Activated CD4-positive, alpha-beta T cell treated with anti-CD3 and anti-CD28 coated beads for 36 hours (primary cell): Measurements from ENCODE around the gene SEC23A. TPM values are rescaled to one million over a fixed set of nuclear protein-coding genes. Genes with fewer than 3 reads are reported as not detected.
A peak's percentile ranks its signal among the peaks of the same experiment; 100 is the strongest.
"Not testable (repeated sequence)": the region's sequence is repeated elsewhere in the genome, so short reads cannot be mapped to it uniquely, and the experiment has no call there.

Source experiments
- ATAC-seq: fragments of 200-7000 bp; cut with Tn5 transposase; one replicate; pipeline ENCODE4 v1.10.0; 2021; ENCODE audit warnings: mild to moderate bottlenecking, moderate library complexity
- CTCF ChIA-PET: fragments of 350-600 bp; sonication (Branson Sonifier 250); formaldehyde crosslinking; loops from one replicate; lab custom pipeline; 2021; ENCODE audit warnings: antibody characterized with exemption; lab: Charles Lee
- POLR2A ChIA-PET: fragments of 350-600 bp; sonication (Branson Sonifier 250); formaldehyde crosslinking; loops from one replicate; lab custom pipeline; 2021; ENCODE audit warnings: antibody characterized with exemption, inconsistent platforms; lab: Charles Lee
- DNase-seq: peaks from one replicate; pipeline ENCODE4 v3.0.0-alpha.2; 2020
- H3K27ac Mint-ChIP-seq: one replicate; pipeline ENCODE4 v1.8.0; 2021; ENCODE audit warnings: mixed read lengths
- H3K27me3 Mint-ChIP-seq: one replicate; pipeline ENCODE4 v1.8.0; 2021; ENCODE audit warnings: mixed read lengths
- H3K36me3 Mint-ChIP-seq: one replicate; pipeline ENCODE4 v1.8.0; 2021; ENCODE audit warnings: low read depth, mixed read lengths
- H3K4me1 Mint-ChIP-seq: one replicate; pipeline ENCODE4 v1.8.0; 2021; ENCODE audit warnings: mixed read lengths
- H3K4me3 Mint-ChIP-seq: one replicate; pipeline ENCODE4 v1.8.0; 2021; ENCODE audit warnings: mild to moderate bottlenecking, moderate library complexity, mixed read lengths
- H3K9me3 Mint-ChIP-seq: one replicate; pipeline ENCODE4 v1.8.0; 2021; ENCODE audit warnings: low read depth, mixed read lengths
- intact Hi-C, 2 experiments: fragments of 100-400 bp; cut with DNase I in 1 of 2; cut with micrococcal nuclease in 1 of 2; formaldehyde crosslinking; loops; one replicate each; pipeline versions ENCODE4 v1.14.2 to v1.15.1; 2022 to 2024; cut with DNase I, micrococcal nuclease
- total RNA-seq, 2 experiments: library from RNA; stranded (reverse); gene quantifications; one replicate each; pipeline ENCODE4 v1.2.3, GENCODE V29; 2021

SEC23A gene
- total RNA-seq, 2 experiments from 2014 or later, result 49.6 to 72.8 TPM

DNA sequence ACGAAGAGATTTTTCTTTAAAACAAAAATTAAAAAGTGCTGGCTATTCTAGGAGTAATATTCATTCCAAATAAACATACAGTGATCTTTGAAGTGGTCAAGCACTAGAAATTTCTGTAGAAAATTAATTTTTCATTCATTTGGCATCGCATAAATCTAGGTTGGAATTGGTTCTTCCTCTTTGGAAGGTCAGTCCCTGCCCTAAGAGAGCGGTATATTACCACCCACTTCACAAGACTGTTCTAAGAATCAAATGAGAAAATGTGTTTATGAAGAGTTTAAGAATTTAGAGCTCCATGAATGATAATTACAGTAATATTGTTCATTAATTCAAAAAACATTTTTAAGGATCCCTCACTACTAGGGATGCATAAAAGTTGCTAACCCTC is 10.6 kb upstream of the SEC23A start:
- H3K27me3 Mint-ChIP-seq, result no peaks in the 10 kb centered on the region
- peak overlapping the region; percentile 94 for H3K27ac Mint-ChIP-seq
- ChIA-PET CTCF (interaction anchor here (0.8 to 1.3 kb wide), 4 partner anchors 11 to 228 kb away, joined by 3 to 7 read pairs (median 4); partner anchors contain the start of gene SEC23A), POLR2A (interaction anchor here (0.5 to 1.3 kb wide), 8 partner anchors 10 to 318 kb away, joined by 3 to 14 read pairs (median 5); partner anchors contain the start of genes FBXO33, PNN, SEC23A and TRAPPC6B)
- H3K36me3 Mint-ChIP-seq, result no peaks in the 10 kb centered on the region
- no peaks in the 10 kb centered on the region for H3K9me3 Mint-ChIP-seq
- peak overlapping the region; percentile 95 for H3K4me3 Mint-ChIP-seq
- peaks cover 19% of the 10 kb centered on the region for H3K4me1 Mint-ChIP-seq
- intact Hi-C loops, result loop anchor here (1.0 to 5.0 kb wide), 8 partner anchors 10 to 319 kb away; partner anchors contain the start of genes SEC23A (in 2 of the 2), TRAPPC6B (in 2 of the 2), FBXO33 (in 1 of the 2) and PNN (in 1 of the 2)
- DNase-seq, result no peak
- ATAC-seq, result no peak

DNA sequence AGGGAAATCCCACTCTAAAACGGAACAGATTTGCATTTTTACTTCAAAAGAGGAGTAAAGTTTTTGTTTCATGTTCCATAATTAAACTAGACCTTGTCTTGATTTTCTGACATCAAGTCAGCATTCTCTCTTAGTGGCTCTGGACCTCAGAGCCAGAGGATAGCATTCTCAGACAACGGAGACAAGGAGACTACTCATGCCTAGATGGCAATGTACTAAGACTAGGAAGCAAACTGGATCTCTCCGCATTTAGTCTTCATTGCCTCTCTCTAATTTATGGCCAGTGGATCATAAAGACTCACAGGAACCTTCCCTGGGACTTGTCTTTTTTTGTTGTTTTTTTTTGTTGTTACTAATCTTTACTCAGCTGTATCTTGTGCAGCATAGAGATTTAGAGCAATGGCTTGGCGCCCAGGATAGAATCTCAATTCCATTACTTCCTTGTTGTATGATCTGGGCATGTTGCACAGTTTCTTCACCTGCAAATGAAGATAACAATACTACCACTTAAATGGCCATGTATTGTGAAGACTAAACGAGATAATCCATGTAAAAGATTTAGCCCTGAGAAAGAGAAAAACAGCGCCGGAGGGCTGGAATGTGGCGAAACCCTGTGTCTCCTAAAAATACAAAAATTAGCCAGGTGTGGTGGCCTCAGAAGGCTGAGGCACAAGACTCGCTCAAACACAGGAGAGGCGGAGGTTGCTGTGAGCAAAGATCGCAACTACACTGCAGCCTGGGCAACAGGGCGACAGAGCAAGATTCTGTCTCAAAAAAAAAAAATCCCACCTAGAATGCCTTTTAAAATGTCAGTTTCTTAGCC is 7.1 kb upstream of the SEC23A start:
- DNase-seq, result no peak
- peaks cover 10% of the 10 kb centered on the region for H3K4me1 Mint-ChIP-seq
- H3K27ac Mint-ChIP-seq, result no peak overlapping the region
- no peaks in the 10 kb centered on the region for H3K27me3 Mint-ChIP-seq
- ChIA-PET POLR2A (no interaction called here), CTCF (interaction anchor here (0.6 kb wide), 1 partner anchor 21 kb away, joined by 3 read pairs; no protein-coding TSS in a partner anchor)
- intact Hi-C loops, result loop anchor here in 1 of 2 experiments (5.0 to 10.0 kb wide), 2 partner anchors 155 to 272 kb away; no protein-coding TSS in a partner anchor
- H3K4me3 Mint-ChIP-seq, result no peak overlapping the region
- H3K36me3 Mint-ChIP-seq, result no peaks in the 10 kb centered on the region
- H3K9me3 Mint-ChIP-seq, result no peaks in the 10 kb centered on the region
- no peak for ATAC-seq

DNA sequence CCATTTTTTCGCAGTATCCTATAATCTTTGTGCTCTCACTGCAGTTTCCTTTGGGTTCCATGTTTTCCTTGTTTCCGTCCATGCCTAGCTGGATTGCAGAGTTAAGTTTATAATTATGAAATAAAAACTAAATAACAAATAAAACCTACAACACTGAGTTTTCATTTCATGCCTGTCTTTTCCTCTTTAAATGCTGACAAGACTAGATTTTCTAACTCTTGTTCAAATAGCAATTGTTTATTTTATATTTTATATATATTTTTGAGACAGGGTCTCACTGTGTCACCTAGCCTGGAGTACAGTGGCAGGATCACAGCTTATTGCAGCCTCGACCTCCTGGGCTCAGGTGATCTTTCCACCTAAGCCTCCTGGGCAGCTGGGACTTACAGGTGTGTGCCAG is 5.8 kb upstream of the SEC23A start:
- no peaks in the 10 kb centered on the region for H3K9me3 Mint-ChIP-seq
- DNase-seq, result no peak
- H3K4me3 Mint-ChIP-seq, result no peak overlapping the region
- intact Hi-C loops, result loop anchor here in 1 of 2 experiments (10.0 kb wide), 1 partner anchor 156 kb away; no protein-coding TSS in a partner anchor
- no peaks in the 10 kb centered on the region for H3K27me3 Mint-ChIP-seq
- no peak for ATAC-seq
- no peak overlapping the region for H3K27ac Mint-ChIP-seq
- no peaks in the 10 kb centered on the region for H3K36me3 Mint-ChIP-seq
- POLR2A ChIA-PET, result interaction anchor here (0.5 kb wide), 1 partner anchor 70 kb away, joined by 3 read pairs; no protein-coding TSS in a partner anchor
- peaks cover 19% of the 10 kb centered on the region for H3K4me1 Mint-ChIP-seq
- CTCF ChIA-PET, result interaction anchor here (0.6 to 0.8 kb wide), 2 partner anchors 10 to 261 kb away, joined by 3 read pairs; no protein-coding TSS in a partner anchor

DNA sequence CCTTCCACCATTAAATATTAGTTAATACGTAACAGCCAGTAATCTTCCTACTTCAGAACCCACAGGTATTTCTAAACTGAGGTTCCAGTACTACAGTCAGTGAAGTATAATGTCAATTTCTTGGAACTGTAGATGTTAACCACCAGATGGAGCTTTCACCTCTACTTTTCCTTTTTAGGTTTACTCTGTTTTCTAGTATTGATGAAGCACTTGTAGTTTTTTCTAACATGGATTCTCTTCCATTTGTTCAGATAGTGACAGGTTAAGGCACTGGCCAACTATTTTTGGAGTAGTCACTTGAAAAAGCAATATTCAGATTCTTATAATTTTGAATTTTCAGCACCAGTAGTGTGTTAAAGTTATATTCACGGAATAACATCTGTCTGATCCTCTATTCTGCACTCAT is 4.6 kb upstream of the SEC23A start:
- H3K4me3 Mint-ChIP-seq, result no peak overlapping the region
- POLR2A ChIA-PET, result no interaction called here
- DNase-seq (no peak), ATAC-seq (peak; percentile 31)
- no peak overlapping the region for H3K27ac Mint-ChIP-seq
- intact Hi-C loops, result loop anchor here (1.0 to 10.0 kb wide), 4 partner anchors 157 to 324 kb away; no protein-coding TSS in a partner anchor
- peaks cover 17% of the 10 kb centered on the region for H3K4me1 Mint-ChIP-seq
- CTCF ChIA-PET, result interaction anchor here (0.6 to 2.2 kb wide), 7 partner anchors 9 to 324 kb away, joined by 3 to 6 read pairs (median 3); partner anchors contain the start of genes FBXO33 and TRAPPC6B
- no peaks in the 10 kb centered on the region for H3K9me3 Mint-ChIP-seq
- H3K36me3 Mint-ChIP-seq, result peaks cover 3% of the 10 kb centered on the region
- no peaks in the 10 kb centered on the region for H3K27me3 Mint-ChIP-seq

DNA sequence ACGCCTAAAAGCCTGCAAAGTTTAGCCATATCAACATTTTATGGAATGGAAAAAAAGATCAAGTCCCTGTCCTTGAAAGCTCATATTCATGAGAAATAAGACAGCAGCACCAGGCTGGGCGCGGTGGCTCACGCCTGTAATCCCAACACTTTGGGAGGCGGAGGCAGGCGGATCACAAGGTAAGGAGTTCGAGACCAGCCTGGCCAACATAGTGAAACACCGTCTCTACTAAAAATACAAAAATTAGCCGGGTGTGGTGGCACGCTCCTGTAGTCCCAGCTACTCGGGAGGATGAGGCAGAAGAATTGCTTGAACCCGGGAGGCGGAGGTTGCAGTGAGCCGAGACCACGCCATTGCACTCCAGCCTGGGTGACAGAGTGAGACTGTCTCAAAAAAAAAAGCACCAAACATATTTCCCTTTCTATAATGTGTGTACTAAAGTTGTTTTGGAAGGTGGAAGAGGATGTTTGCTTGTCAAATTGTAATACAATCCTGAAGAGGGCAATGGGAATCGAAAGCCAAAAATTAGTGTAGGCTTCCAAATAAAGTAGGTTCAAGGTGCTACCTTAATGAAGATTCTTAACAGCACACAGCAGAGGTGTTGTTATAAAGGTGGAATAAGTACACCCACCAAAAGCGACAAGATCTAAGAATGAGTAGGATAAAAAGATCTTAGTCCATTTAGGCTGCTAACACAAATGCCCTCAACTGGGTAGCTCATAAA is 1.2 kb upstream of the SEC23A start:
- H3K4me1 Mint-ChIP-seq, result peaks cover 37% of the 10 kb centered on the region
- not testable (repeated sequence) for H3K9me3 Mint-ChIP-seq, ATAC-seq, H3K36me3 Mint-ChIP-seq, DNase-seq, H3K27me3 Mint-ChIP-seq
- CTCF ChIA-PET, result interaction anchor here (0.7 to 1.0 kb wide), 3 partner anchors 74 to 326 kb away, joined by 3 read pairs; no protein-coding TSS in a partner anchor
- H3K4me3 Mint-ChIP-seq, result peak overlapping the region; percentile 93
- intact Hi-C loops, result loop anchor here in 1 of 2 experiments (5.0 to 10.0 kb wide), 2 partner anchors 161 to 328 kb away; partner anchors contain the start of gene FBXO33
- POLR2A ChIA-PET, result interaction anchor here (0.6 to 2.5 kb wide), 3 partner anchors 10 to 328 kb away, joined by 3 to 14 read pairs (median 8); partner anchors contain the start of genes FBXO33 and GEMIN2
- peak overlapping the region; percentile 94 for H3K27ac Mint-ChIP-seq

DNA sequence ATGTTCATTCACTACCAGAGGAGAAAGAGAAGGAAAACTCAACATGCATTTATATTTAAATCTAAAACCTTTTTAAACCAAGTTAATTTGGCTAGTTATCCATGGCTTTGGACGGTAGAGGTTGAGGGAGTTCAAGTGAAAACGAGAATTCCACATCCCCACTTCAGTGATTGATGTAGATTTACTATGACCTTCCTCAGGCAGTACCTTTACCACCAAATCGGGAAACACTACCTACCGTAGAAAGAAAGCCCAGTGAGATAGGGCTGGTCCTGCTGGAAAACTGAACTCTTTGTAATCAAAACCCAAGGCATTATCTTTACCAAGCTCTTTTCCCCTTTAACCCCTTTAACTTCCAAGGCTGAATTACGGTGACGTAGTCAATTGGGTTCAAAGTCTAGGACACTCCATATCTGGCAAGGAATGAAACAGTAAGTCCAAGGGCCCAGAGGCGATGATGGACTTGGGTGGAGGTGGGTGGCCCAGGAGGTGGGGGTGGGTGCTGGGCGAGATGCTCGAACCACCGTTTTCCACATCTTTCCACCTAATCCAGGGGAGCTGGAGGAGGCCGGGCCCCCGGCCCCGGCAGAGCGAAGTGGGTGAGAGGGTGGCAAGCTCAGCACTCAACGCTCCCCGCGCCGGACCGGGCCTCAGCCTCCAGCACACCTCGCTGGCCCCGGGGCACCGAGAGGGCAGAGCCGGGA is 618 bp downstream of the SEC23A start:
- peaks cover 5% of the 10 kb centered on the region for H3K36me3 Mint-ChIP-seq
- intact Hi-C loops, result loop anchor here (2.0 to 10.0 kb wide), 3 partner anchors 162 to 330 kb away; partner anchors contain the start of gene FBXO33 (in 1 of the 2)
- DNase-seq, result no peak
- peak overlapping the region; percentile 92 for H3K27ac Mint-ChIP-seq
- peak overlapping the region; percentile 93 for H3K4me3 Mint-ChIP-seq
- no peaks in the 10 kb centered on the region for H3K27me3 Mint-ChIP-seq
- ChIA-PET POLR2A (interaction anchor here (0.7 to 2.5 kb wide), 4 partner anchors 11 to 332 kb away, joined by 4 to 14 read pairs (median 7); partner anchors contain the start of genes FBXO33, GEMIN2 and TRAPPC6B), CTCF (interaction anchor here (0.7 to 1.5 kb wide), 5 partner anchors 11 to 1178 kb away, joined by 3 to 7 read pairs (median 3); partner anchors contain the start of genes GEMIN2 and TRAPPC6B)
- ATAC-seq, result peak; percentile 23
- H3K4me1 Mint-ChIP-seq, result peaks cover 43% of the 10 kb centered on the region
- no peaks in the 10 kb centered on the region for H3K9me3 Mint-ChIP-seq

DNA sequence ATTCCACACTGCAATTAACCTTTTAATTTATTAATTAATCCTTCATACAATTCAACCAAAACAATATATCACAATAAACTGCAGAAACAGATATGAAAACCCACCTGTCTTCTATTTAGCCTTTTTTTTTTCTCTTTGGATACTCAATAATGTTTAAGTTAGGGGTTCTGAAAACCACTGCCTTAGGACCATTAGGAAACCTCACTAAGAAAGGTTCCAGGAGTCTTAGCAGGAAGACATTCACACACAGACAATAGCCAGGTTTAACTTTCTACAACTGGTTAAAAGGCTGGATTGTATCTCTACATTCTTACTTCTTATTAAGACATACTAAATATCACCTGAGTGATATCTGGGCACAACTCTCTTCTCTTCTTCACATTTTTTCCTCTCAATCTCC is 3.3 kb downstream of the SEC23A start:
- ChIA-PET CTCF (no interaction called here), POLR2A (no interaction called here)
- H3K9me3 Mint-ChIP-seq, result no peaks in the 10 kb centered on the region
- intact Hi-C loops, result loop anchor here in 1 of 2 experiments (5.0 to 10.0 kb wide), 2 partner anchors 165 to 333 kb away; partner anchors contain the start of gene FBXO33
- no peak overlapping the region for H3K4me3 Mint-ChIP-seq
- peaks cover 16% of the 10 kb centered on the region for H3K36me3 Mint-ChIP-seq
- no peaks in the 10 kb centered on the region for H3K27me3 Mint-ChIP-seq
- H3K4me1 Mint-ChIP-seq, result peaks cover 58% of the 10 kb centered on the region
- no peak overlapping the region for H3K27ac Mint-ChIP-seq
- DNase-seq (no peak), ATAC-seq (no peak)

DNA sequence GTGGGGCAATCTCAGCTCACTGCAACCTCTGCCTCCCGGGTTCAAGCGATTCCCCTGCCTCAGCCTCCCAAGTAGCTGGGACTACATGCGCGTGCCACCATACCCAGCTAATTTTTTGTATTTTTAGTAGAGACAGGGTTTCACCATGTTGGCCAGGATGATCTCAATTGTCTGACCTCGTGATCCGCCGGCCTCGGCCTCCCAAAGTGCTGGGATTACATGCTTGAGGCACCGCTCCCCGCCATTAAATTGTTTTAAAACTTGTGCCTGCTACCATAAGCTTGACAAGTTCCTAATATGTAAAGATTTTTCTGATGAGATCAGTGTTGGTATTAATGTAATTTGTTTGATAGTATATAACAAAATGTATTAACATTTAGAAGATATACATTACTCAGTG is 3.8 kb downstream of the SEC23A start:
- H3K4me1 Mint-ChIP-seq, result peaks cover 58% of the 10 kb centered on the region
- POLR2A ChIA-PET, H3K27ac Mint-ChIP-seq, H3K9me3 Mint-ChIP-seq, DNase-seq, ATAC-seq, intact Hi-C loops, H3K4me3 Mint-ChIP-seq, H3K27me3 Mint-ChIP-seq: not testable (repeated sequence)
- H3K36me3 Mint-ChIP-seq, result peaks cover 21% of the 10 kb centered on the region
- CTCF ChIA-PET, result interaction anchor here (0.7 kb wide), 1 partner anchor 8 kb away, joined by 3 read pairs; no protein-coding TSS in a partner anchor

DNA sequence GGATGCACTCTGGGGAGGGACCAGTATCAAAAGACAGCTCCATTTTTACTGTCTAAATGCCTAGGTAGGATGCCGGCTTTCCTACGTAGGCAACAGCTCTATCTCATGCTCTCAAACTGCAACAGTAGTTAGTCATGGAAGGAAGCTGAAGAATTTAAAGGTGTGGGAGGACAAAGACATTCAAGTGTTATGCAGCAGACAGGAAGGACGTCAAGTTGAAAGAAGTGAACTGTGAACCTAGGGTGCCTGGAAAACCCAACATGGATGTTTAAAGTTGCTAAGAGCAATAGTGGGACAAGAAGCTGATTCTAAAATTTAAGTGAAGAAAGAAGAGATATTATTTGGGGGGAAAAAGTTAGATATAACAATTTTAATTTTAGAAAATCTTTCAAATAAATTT is 5.9 kb downstream of the SEC23A start:
- H3K9me3 Mint-ChIP-seq, result no peaks in the 10 kb centered on the region
- ChIA-PET CTCF (interaction anchor here (0.7 to 1.5 kb wide), 4 partner anchors 10 to 333 kb away, joined by 3 to 6 read pairs (median 4); partner anchors contain the start of gene GEMIN2), POLR2A (interaction anchor here (0.7 to 1.3 kb wide), 2 partner anchors 17 to 73 kb away, joined by 5 to 8 read pairs; partner anchors contain the start of genes GEMIN2 and TRAPPC6B)
- DNase-seq (peak; percentile 53), ATAC-seq (peak; percentile 99)
- peak overlapping the region; percentile 90 for H3K27ac Mint-ChIP-seq
- H3K27me3 Mint-ChIP-seq, result no peaks in the 10 kb centered on the region
- H3K36me3 Mint-ChIP-seq, result peaks cover 20% of the 10 kb centered on the region
- intact Hi-C loops, result no loop called here
- peak overlapping the region; percentile 34 for H3K4me3 Mint-ChIP-seq
- H3K4me1 Mint-ChIP-seq, result peaks cover 51% of the 10 kb centered on the region

DNA sequence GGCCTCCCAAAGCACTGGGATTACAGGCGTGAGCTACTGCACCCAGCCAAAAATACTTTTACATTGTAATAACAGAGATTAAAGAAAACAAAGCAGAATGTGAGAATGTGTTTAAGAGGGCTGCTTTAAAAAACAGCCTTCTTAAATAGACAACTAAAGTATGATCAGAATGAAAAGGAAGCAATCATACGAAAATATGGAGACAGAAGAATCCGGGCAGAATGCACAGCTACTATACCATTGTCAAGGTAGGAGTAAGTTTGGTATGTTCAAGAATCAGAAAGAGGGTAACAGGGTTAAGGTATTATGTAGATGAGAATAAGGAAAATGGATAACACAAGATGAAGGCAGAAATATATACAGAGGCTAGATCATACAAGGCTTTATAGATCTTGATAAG is 8.5 kb downstream of the SEC23A start:
- Mint-ChIP-seq H3K9me3 (no peaks in the 10 kb centered on the region), H3K27me3 (no peaks in the 10 kb centered on the region), H3K4me3 (no peak overlapping the region), H3K4me1 (peaks cover 53% of the 10 kb centered on the region), H3K36me3 (peaks cover 39% of the 10 kb centered on the region), H3K27ac (peak overlapping the region; percentile 84)
- no peak for ATAC-seq
- DNase-seq, result no peak
- ChIA-PET POLR2A (interaction anchor here (0.6 kb wide), 1 partner anchor 10 kb away, joined by 3 read pairs; no protein-coding TSS in a partner anchor), CTCF (no interaction called here)
- intact Hi-C loops, result no loop called here
